Hippocampal formation (tissue), 2 donors: ENCODE measurements around the gene PIGB.
"Not testable (repeated sequence)": the region's sequence is repeated elsewhere in the genome, so short reads cannot be mapped to it uniquely, and the experiment has no call there.

Experiments
- DNase-seq, 2 donors: peaks; one replicate each; lab custom pipeline; 2025; lab: John Stamatoyannopoulos, UW

Gene PIGB

DNA sequence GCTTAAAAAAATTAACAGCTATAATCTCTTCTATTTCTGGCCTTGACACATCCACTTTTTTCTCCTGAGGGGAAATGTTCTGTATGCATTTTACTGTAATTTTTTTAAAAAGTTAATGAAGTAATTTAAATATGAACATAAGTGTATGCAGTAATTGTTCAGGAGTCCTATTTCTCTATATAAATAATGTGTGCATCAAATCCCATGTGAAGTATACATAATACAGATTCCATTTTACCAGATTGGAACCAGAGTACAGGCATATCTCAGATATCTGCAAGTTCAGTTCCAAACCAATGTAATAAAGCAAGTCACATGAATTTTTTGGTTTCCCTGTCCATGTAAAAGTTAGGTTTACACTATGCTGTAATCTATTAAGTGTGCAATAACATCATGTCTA is 62.6 kb downstream of the PIGB start:
- no peak for DNase-seq

- DNase-seq, result no peak
These were observed 64.7 kb downstream of the PIGB start for GRCh38 chr15:55383687-55384086.

DNA sequence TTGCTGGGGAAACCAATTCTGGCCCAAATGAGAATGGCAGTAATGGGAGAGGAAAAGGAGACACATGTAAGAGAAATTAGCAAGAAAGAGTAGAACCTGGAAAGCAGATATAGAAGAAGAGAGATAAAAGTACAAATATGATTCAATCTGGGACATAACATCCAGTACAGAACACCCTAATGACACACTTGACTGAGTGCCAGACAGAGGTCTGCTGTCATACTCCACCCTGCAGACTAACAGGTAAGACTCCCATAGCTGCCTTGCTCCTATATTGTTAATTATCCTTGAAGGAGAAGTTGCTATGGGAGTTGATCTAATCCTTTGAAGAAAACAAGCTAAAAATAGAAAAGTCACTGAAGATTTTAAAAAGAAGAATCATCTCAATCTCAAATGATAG is 68.0 kb downstream of the PIGB start:
- DNase-seq, result no peak

GRCh38 chr15:55389264-55389607 is 70.2 kb downstream of the PIGB start:
- DNase-seq, result no peak

DNA sequence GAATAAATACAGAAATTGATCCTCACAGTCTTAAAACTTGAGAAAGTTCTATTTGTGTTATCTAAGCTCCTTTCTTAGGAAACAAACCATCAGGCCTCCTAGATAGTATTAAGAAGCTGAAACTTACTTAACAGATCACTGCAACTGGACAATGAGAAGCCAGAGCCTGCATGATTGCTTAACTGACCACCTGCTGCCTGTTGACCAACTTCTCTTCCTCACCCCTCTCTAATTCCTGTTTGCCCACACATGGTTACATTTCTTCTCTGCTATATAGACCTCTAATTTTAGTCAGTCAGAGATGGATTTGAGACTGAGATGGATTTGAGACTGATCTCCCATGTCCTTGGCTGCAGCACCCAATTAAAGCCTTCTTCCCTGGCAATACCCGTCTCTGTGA is 75.7 kb downstream of the PIGB start:
- no peak for DNase-seq

DNA sequence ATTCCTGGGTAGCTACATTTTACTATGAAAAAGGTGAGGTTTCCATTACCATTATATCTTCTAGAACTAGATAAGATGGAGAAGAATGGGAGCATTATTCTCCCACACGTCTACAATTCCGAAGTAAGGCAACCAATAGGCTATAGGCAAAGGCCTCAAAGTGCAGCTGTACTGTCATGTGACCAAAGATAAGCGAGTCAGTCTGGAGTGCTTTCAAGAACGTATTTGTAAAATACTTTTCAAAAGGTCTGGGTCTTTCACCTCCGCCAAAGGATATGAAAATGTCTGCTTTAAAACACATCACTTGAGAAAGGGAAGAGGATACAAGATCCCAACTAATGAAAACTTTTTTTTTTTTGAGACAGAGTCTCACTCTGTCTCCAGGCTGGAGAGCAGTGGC is 79.2 kb downstream of the PIGB start:
- DNase-seq, result no peak

GRCh38 chr15:55400050-55400449 is 81.0 kb downstream of the PIGB start:
- DNase-seq, result not testable (repeated sequence)

DNA sequence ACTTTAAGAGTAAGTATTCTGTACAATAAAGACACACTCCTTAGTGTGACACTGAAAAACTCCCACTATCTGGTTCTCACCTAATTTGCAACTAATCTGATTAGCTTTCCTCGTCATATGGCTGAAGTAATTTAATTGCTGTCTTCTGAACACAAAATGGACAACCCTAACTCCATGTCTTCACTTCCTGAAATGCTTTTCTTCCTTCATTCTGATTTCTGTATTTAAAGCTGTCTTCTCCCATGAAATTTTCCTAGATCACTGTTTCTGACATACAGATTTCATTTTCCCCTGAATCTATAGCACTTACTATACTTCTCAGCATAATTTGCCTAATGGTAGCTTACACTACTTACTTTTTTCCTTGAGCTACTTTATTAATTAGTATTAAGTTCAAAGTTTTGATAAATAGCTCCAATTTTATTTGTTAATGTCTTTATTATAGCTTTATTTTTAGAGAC is 82.8 kb downstream of the PIGB start:
- no peak for DNase-seq

DNA sequence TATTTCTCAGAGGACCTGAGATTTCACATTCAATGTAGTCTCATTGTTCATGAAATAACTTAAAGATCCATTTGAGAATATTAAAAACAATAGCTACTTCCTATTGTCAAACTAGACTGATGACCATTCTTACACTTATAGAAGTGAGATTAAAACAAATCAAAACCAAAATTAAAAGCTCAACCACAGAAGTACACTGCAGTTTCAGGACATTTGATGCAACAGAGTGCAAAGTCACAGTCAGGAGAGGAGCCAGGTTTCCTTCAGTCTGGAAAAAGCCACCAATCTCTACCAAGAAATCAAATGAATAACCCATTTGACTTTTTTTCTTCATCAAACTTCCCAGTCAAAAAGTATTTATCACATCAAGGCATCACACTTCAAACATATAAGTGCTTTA is 83.7 kb downstream of the PIGB start:
- DNase-seq, result no peak

DNA sequence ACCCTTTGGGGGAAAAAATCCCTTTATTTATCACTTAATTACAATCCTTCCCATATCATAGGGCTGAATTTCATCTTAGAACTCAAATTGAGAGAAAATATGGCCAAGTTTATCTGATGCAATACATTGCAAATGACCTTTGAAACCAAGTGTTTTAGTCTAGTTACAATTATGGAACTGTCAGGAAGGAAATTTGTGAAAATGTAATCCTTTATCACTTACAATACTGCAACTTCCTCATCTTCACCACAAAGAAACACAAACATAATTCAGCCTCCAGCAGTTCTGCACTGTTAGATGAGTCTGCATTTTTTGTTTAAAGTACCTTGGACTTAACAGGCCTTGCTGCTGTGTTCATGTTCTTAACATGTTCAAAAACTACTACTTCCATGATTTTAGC is 84.5 kb downstream of the PIGB start:
- DNase-seq, result no peak
